Measurements from ENCODE around the gene CKAP2L. TPM values are rescaled to one million over a fixed set of nuclear protein-coding genes. Genes with fewer than 3 reads are reported as not detected.

CKAP2L gene
- total and polyA plus RNA-seq, 4 donors, result 0.19 to 15.9 (median 0.91) TPM; not detected in 1

DNA sequence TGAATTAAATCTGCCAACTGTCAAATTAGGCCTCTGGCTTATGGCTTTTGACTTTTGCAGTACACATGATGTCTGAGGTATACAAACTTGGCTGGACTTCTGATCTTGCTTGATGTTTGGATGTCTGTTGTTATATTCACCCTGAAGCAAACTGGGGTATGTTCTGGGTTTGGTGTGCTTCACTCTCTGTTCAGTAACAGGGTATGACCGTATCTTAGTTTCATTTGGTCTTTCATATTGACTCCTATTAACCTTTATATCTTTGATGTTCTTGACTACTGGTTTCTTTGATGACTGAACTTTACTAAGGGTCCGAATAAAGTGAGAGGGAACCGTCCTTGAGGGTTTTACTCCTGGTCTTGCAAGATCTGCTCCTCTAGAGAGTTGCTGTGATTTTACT lies 8.2 kb downstream of the CKAP2L start:
- Histone ChIP-seq H3K4me1 (ENCODE audit: control insufficient read depth in 4 of 4, insufficient read depth in 4 of 4, low read length in 3 of 4) (peaks cover 4 to 25% (median 11%) of the 10 kb centered on the region in 4 donors), H3K36me3 (ENCODE audit: control insufficient read depth in 4 of 4, insufficient read depth in 3 of 4, low read depth in 1 of 4, low read length in 3 of 4) (no peaks in the 10 kb centered on the region), H3K9ac (ENCODE audit: low read depth in 1 of 2, low read length in 2 of 2) (no peak overlapping the region), H3K27ac (ENCODE audit: low read depth in 1 of 2, low read length in 2 of 2) (no peak overlapping the region), H3K4me3 (ENCODE audit: low read depth in 1 of 3, low read length in 3 of 3) (no peak overlapping the region), H3K9me3 (ENCODE audit: control insufficient read depth in 4 of 4, low read length in 3 of 4) (no peaks in the 10 kb centered on the region), H3K27me3 (ENCODE audit: control insufficient read depth in 4 of 4, insufficient read depth in 4 of 4, low read length in 3 of 4) (no peaks in the 10 kb centered on the region)
- no peak for DNase-seq (ENCODE audit: low spot score)
- 81% methylated on average over 3 of the region's 3 CpGs for WGBS
- no peak for TF ChIP-seq HNF4A (conservative IDR thresholded peaks at IDR 0.05)
- TF ChIP-seq, protein P1, sequence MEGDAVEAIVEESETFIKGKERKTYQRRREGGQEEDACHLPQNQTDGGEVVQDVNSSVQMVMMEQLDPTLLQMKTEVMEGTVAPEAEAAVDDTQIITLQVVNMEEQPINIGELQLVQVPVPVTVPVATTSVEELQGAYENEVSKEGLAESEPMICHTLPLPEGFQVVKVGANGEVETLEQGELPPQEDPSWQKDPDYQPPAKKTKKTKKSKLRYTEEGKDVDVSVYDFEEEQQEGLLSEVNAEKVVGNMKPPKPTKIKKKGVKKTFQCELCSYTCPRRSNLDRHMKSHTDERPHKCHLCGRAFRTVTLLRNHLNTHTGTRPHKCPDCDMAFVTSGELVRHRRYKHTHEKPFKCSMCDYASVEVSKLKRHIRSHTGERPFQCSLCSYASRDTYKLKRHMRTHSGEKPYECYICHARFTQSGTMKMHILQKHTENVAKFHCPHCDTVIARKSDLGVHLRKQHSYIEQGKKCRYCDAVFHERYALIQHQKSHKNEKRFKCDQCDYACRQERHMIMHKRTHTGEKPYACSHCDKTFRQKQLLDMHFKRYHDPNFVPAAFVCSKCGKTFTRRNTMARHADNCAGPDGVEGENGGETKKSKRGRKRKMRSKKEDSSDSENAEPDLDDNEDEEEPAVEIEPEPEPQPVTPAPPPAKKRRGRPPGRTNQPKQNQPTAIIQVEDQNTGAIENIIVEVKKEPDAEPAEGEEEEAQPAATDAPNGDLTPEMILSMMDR (IDR thresholded peaks at IDR 0.05; ENCODE audit: low read depth, low read length, missing input control), result no peak
- TF ChIP-seq, protein P2, sequence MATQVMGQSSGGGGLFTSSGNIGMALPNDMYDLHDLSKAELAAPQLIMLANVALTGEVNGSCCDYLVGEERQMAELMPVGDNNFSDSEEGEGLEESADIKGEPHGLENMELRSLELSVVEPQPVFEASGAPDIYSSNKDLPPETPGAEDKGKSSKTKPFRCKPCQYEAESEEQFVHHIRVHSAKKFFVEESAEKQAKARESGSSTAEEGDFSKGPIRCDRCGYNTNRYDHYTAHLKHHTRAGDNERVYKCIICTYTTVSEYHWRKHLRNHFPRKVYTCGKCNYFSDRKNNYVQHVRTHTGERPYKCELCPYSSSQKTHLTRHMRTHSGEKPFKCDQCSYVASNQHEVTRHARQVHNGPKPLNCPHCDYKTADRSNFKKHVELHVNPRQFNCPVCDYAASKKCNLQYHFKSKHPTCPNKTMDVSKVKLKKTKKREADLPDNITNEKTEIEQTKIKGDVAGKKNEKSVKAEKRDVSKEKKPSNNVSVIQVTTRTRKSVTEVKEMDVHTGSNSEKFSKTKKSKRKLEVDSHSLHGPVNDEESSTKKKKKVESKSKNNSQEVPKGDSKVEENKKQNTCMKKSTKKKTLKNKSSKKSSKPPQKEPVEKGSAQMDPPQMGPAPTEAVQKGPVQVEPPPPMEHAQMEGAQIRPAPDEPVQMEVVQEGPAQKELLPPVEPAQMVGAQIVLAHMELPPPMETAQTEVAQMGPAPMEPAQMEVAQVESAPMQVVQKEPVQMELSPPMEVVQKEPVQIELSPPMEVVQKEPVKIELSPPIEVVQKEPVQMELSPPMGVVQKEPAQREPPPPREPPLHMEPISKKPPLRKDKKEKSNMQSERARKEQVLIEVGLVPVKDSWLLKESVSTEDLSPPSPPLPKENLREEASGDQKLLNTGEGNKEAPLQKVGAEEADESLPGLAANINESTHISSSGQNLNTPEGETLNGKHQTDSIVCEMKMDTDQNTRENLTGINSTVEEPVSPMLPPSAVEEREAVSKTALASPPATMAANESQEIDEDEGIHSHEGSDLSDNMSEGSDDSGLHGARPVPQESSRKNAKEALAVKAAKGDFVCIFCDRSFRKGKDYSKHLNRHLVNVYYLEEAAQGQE (IDR thresholded peaks at IDR 0.05), result no peak
- no peak for TF ChIP-seq RAD21 (IDR thresholded peaks at IDR 0.05)
- TF ChIP-seq YY1 (IDR thresholded peaks at IDR 0.05), result no peak
- TF ChIP-seq NR2F2 (IDR thresholded peaks at IDR 0.05), result no peak

DNA sequence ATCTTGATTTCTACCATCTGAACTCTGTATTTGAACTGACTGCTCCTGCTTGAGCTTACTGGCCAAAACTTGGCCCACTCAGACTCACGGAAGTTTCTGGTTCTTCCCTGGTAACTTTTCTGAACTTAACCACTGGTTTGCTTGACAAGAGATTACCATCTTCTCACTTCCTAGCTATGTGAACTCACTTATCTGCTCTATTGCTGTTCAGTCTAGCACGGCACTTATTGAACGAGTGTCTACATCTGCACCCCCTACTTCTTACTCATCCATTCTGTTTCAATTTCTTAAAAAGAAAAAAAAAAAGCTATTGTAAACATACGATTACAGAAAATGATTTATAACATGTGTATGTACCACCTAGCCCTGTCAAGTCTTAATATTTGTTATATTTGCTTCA lies 9.0 kb downstream of the CKAP2L start:
- no peak overlapping the region for H3K4me3 ChIP-seq (ENCODE audit: low read depth in 1 of 3, low read length in 3 of 3)
- TF ChIP-seq RXRA (IDR thresholded peaks at IDR 0.05), result no peak
- no peak for TF ChIP-seq YY1 (IDR thresholded peaks at IDR 0.05)
- TF ChIP-seq SP1 (IDR thresholded peaks at IDR 0.05), result no peak
- TF ChIP-seq JUND (IDR thresholded peaks at IDR 0.05), result no peak
- no peak for TF ChIP-seq GABPA (IDR thresholded peaks at IDR 0.05 in 1 of 2, conservative IDR thresholded peaks at IDR 0.05 in 1 of 2)
- TF ChIP-seq FOXA2 (IDR thresholded peaks at IDR 0.05), result no peak
- TF ChIP-seq FOXA1 (IDR thresholded peaks at IDR 0.05), result no peak
- TF ChIP-seq, protein P1 (IDR thresholded peaks at IDR 0.05; ENCODE audit: low read depth, low read length, missing input control), result no peak
- TF ChIP-seq, protein P3, sequence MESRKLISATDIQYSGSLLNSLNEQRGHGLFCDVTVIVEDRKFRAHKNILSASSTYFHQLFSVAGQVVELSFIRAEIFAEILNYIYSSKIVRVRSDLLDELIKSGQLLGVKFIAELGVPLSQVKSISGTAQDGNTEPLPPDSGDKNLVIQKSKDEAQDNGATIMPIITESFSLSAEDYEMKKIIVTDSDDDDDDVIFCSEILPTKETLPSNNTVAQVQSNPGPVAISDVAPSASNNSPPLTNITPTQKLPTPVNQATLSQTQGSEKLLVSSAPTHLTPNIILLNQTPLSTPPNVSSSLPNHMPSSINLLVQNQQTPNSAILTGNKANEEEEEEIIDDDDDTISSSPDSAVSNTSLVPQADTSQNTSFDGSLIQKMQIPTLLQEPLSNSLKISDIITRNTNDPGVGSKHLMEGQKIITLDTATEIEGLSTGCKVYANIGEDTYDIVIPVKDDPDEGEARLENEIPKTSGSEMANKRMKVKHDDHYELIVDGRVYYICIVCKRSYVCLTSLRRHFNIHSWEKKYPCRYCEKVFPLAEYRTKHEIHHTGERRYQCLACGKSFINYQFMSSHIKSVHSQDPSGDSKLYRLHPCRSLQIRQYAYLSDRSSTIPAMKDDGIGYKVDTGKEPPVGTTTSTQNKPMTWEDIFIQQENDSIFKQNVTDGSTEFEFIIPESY (IDR thresholded peaks at IDR 0.05), result no peak
- DNase-seq (ENCODE audit: low spot score), result no peak
- no peaks in the 10 kb centered on the region for H3K36me3 ChIP-seq (ENCODE audit: control insufficient read depth in 4 of 4, insufficient read depth in 3 of 4, low read depth in 1 of 4, low read length in 3 of 4)
- H3K4me1 ChIP-seq (ENCODE audit: control insufficient read depth in 4 of 4, insufficient read depth in 4 of 4, low read length in 3 of 4), result peaks cover 4 to 30% (median 16%) of the 10 kb centered on the region in 4 donors
- H3K9ac ChIP-seq (ENCODE audit: low read depth in 1 of 2, low read length in 2 of 2), result no peak overlapping the region
- no peaks in the 10 kb centered on the region for H3K9me3 ChIP-seq (ENCODE audit: control insufficient read depth in 4 of 4, low read length in 3 of 4)
- WGBS, result 88% methylated on average over 4 of the region's 4 CpGs
- H3K27ac ChIP-seq (ENCODE audit: low read depth in 1 of 2, low read length in 2 of 2), result no peak overlapping the region
- no peaks in the 10 kb centered on the region for H3K27me3 ChIP-seq (ENCODE audit: control insufficient read depth in 4 of 4, insufficient read depth in 4 of 4, low read length in 3 of 4)

Data from liver (tissue), 9 donors.